Liver (tissue), 9 donors: ENCODE measurements around the gene NXPH1. TPM values are rescaled to one million over a fixed set of nuclear protein-coding genes. Genes with fewer than 3 reads are reported as not detected.

Experiments
- DNase-seq: peaks from one replicate; pipeline ENCODE4 v3.0.0-alpha.2; 2017; ENCODE audit warnings: low spot score
- H3K27ac ChIP-seq, 2 donors: one replicate each; pipeline ENCODE4 v1.7.0; 2013; ENCODE audit warnings: inconsistent platforms in 2 of 2, low read length in 2 of 2, control low read depth in 1 of 2, low read depth in 1 of 2, mild to moderate bottlenecking in 1 of 2
- H3K27me3 ChIP-seq, 4 donors: one replicate each; pipeline versions ENCODE4 v1.6.1 to v1.7.0; 2013; ENCODE audit warnings: low read length in 3 of 4, inconsistent platforms in 1 of 4, mild to moderate bottlenecking in 1 of 4, moderate library complexity in 1 of 4; ENCODE audit not compliant: control insufficient read depth in 4 of 4, insufficient read depth in 4 of 4
- H3K36me3 ChIP-seq, 4 donors: one replicate each; pipeline versions ENCODE4 v1.6.1 to v1.7.0; 2013; ENCODE audit warnings: low read length in 3 of 4, mild to moderate bottlenecking in 3 of 4, low read depth in 1 of 4, moderate library complexity in 1 of 4; ENCODE audit not compliant: control insufficient read depth in 4 of 4, insufficient read depth in 3 of 4
- H3K4me1 ChIP-seq, 4 donors: one replicate each; pipeline versions ENCODE4 v1.6.1 to v1.7.0; 2013; ENCODE audit warnings: low read length in 3 of 4, mild to moderate bottlenecking in 3 of 4, moderate library complexity in 1 of 4; ENCODE audit not compliant: control insufficient read depth in 4 of 4, insufficient read depth in 4 of 4
- H3K4me3 ChIP-seq, 3 donors: one replicate each; pipeline versions ENCODE4 v1.6.1 to v1.7.0; 2013; ENCODE audit warnings: low read length in 3 of 3, control low read depth in 1 of 3, low read depth in 1 of 3, mild to moderate bottlenecking in 1 of 3
- H3K9ac ChIP-seq, 2 donors: one replicate each; pipeline ENCODE4 v1.7.0; 2013; ENCODE audit warnings: low read length in 2 of 2, mild to moderate bottlenecking in 2 of 2, moderate library complexity in 2 of 2, control low read depth in 1 of 2, low read depth in 1 of 2
- H3K9me3 ChIP-seq, 4 donors: one replicate each; pipeline versions ENCODE4 v1.6.1 to v1.7.0; 2013; ENCODE audit warnings: low read length in 3 of 4; ENCODE audit not compliant: control insufficient read depth in 4 of 4
- ATF3 ChIP-seq: IDR thresholded peaks from 2 replicates; pipeline ENCODE4 v1.6.1; 2016; ENCODE audit warnings: antibody characterized with exemption
- CTCF ChIP-seq: fragments of 150-350 bp; IDR thresholded peaks from 2 replicates; pipeline ENCODE4 v1.5.1; 2017; ENCODE audit warnings: improper control_type of control experiment, low read depth, low read length; ENCODE audit not compliant: missing input control
- EGR1 ChIP-seq, 2 donors: IDR thresholded peaks; 2 replicates each; pipeline ENCODE4 v1.6.1; 2016 to 2018; ENCODE audit warnings: antibody characterized with exemption in 2 of 2, low read depth in 2 of 2
- FOXA1 ChIP-seq: IDR thresholded peaks from 2 replicates; pipeline ENCODE4 v1.6.1; 2016; ENCODE audit warnings: antibody characterized with exemption
- FOXA2 ChIP-seq: IDR thresholded peaks from 2 replicates; pipeline ENCODE4 v1.6.1; 2016; ENCODE audit warnings: antibody characterized with exemption
- GABPA ChIP-seq, 2 donors: IDR thresholded peaks in 1 of 2; conservative IDR thresholded peaks in 1 of 2; 2 replicates each; pipeline ENCODE4 v1.6.1; 2016; ENCODE audit warnings: antibody characterized with exemption in 2 of 2, mild to moderate bottlenecking in 1 of 2, moderate library complexity in 1 of 2
- HNF4A ChIP-seq, 2 donors: conservative IDR thresholded peaks; 2 replicates each; pipeline ENCODE4 v1.6.1; 2016; ENCODE audit warnings: antibody characterized with exemption in 2 of 2, mild to moderate bottlenecking in 2 of 2
- HNF4G ChIP-seq: IDR thresholded peaks from 2 replicates; pipeline ENCODE4 v1.6.1; 2016; ENCODE audit warnings: antibody characterized with exemption
- JUND ChIP-seq, 2 donors: IDR thresholded peaks; 2 replicates each; pipeline ENCODE4 v1.6.1; 2016; ENCODE audit warnings: antibody characterized with exemption in 2 of 2
- MAX ChIP-seq: IDR thresholded peaks from 2 replicates; pipeline ENCODE4 v1.6.1; 2016; ENCODE audit warnings: antibody characterized with exemption
- NR2F2 ChIP-seq: IDR thresholded peaks from 2 replicates; pipeline ENCODE4 v1.6.1; 2016; ENCODE audit warnings: antibody characterized with exemption
- RAD21 ChIP-seq, 2 donors: IDR thresholded peaks; 2 replicates each; pipeline ENCODE4 v1.6.1; 2016; ENCODE audit warnings: antibody characterized with exemption in 2 of 2, mild to moderate bottlenecking in 2 of 2
- REST ChIP-seq: IDR thresholded peaks from 2 replicates; pipeline ENCODE4 v1.6.1; 2016; ENCODE audit warnings: antibody characterized with exemption, mild to moderate bottlenecking
- RXRA ChIP-seq, 2 donors: IDR thresholded peaks; 2 replicates each; pipeline ENCODE4 v1.6.1; 2017 to 2018; ENCODE audit warnings: antibody characterized with exemption in 2 of 2, mild to moderate bottlenecking in 1 of 2
- SP1 ChIP-seq: IDR thresholded peaks from 2 replicates; pipeline ENCODE4 v1.6.1; 2018; ENCODE audit warnings: antibody characterized with exemption, mild to moderate bottlenecking
- TAF1 ChIP-seq: conservative IDR thresholded peaks from 2 replicates; pipeline ENCODE4 v1.6.1; 2016; ENCODE audit warnings: antibody characterized with exemption, mild to moderate bottlenecking
- YY1 ChIP-seq: IDR thresholded peaks from 2 replicates; pipeline ENCODE4 v1.6.1; 2016; ENCODE audit warnings: antibody characterized with exemption, mild to moderate bottlenecking
- ZBTB33 ChIP-seq: IDR thresholded peaks from 2 replicates; pipeline ENCODE4 v1.6.1; 2016; ENCODE audit warnings: antibody characterized with exemption
- WGBS: extraction: QIAGEN DNeasy Blood & Tissue Kit; methylation state at CpG from one replicate; pipeline ENCODE4 v1.1.7; 2013; 5-methylcytosine and 5-hydroxymethylcytosine counted together
- polyA plus RNA-seq, 2 donors: library from polyadenylated mRNA; stranded (reverse) in 1 of 2; unstranded in 1 of 2; fragments of 200-250 nt in 1 of 2; fragments of >200 nt in 1 of 2; fragmentation: Nextera tagmentation in 1 of 2; extraction: Ambion mirVana in 1 of 2; gene quantifications; one replicate each; pipeline versions ENCODE4 v1.2.1 to v1.2.3, GENCODE V29; 2013 to 2015
- total RNA-seq, 2 donors: library from RNA; depleted of rRNA; stranded (reverse); fragments of >200 nt; gene quantifications; one replicate each; pipeline ENCODE4 v1.2.3, GENCODE V29; 2014
- donor health status: healthy.
- donor health status: healthy.
- donor health status: healthy.
- donor health status: healthy.
- donor health status: healthy.

The NXPH1 gene
- total and polyA plus RNA-seq, 4 donors = not detected

- peaks cover 8 to 22% (median 10%) of the 10 kb centered on the region in 4 donors for H3K4me1 ChIP-seq
- no peak for TF ChIP-seq TAF1
- no peak for TF ChIP-seq ATF3
- TF ChIP-seq RAD21 (IDR thresholded peaks at IDR 0.05) = no peak
- TF ChIP-seq NR2F2 = no peak
- no peak for TF ChIP-seq HNF4G
- no peak for TF ChIP-seq RXRA (IDR thresholded peaks at IDR 0.05)
- no peak for TF ChIP-seq SP1
- TF ChIP-seq YY1 = no peak
- TF ChIP-seq GABPA (IDR thresholded peaks at IDR 0.05 in 1 of 2, conservative IDR thresholded peaks at IDR 0.05 in 1 of 2) = no peak
- no peak for TF ChIP-seq MAX
- no peak for TF ChIP-seq EGR1 (IDR thresholded peaks at IDR 0.05; ENCODE audit: low read depth in 2 of 2)
- TF ChIP-seq HNF4A (conservative IDR thresholded peaks at IDR 0.05) = no peak
- no peak for TF ChIP-seq FOXA1
- no peak for TF ChIP-seq CTCF
- TF ChIP-seq ZBTB33 = no peak
- TF ChIP-seq FOXA2 = no peak
- no peak for TF ChIP-seq JUND (IDR thresholded peaks at IDR 0.05)
- no peak for TF ChIP-seq REST
- no peak overlapping the region for H3K27ac ChIP-seq
- H3K36me3 ChIP-seq = no peaks in the 10 kb centered on the region
- 5% methylated on average over 46 of the region's 46 CpGs for WGBS
- no peak for DNase-seq
- no peak overlapping the region for H3K9ac ChIP-seq
- H3K9me3 ChIP-seq = no peaks in the 10 kb centered on the region
- no peak overlapping the region for H3K4me3 ChIP-seq
- H3K27me3 ChIP-seq = peaks cover 12 to 30% (median 14%) of the 10 kb centered on the region in 4 donors
Observed at GRCh38 chr7:8434290-8435002, 1.0 kb downstream of the NXPH1 start.
